A549 treated with AZD9567 at 1 μM for 4 hours (cell line): Measurements from ENCODE around the gene LIPE. TPM values are rescaled to one million over a fixed set of nuclear protein-coding genes. Genes with fewer than 3 reads are reported as not detected.

Experiments used
- total RNA-seq: library from RNA; stranded (reverse); fragments of 200-300 nt; extraction: Qiagen RNA extraction; gene quantifications from 5 replicates; pipeline ENCODE4 v1.2.3, GENCODE V29; 2022; ENCODE audit not compliant: insufficient read depth

The LIPE gene
- 1.5 to 3.1 TPM (median 2.3 TPM) in 5 replicates for total RNA-seq

GRCh38 chr19:42427313-42427712, at the start of gene LIPE:
Gene LIPE, minus strand, starts transcription at chr19:42427388. Its CDS starts 239 bp downstream, at chr19:42427149.

GRCh38 chr19:42442833-42443232, 15.6 kb upstream of the LIPE start, which contains the start of gene CXCL17:
Gene CXCL17, minus strand, starts transcription at chr19:42442946. Its CDS starts 114 bp downstream, at chr19:42442832.

GRCh38 chr19:42389899-42390298, 37.3 kb downstream of the LIPE start, which contains the start of gene CNFN:
Gene CNFN, minus strand, starts transcription at chr19:42390297. Its CDS starts 1,260 bp downstream, at chr19:42389037.

Other genes starting within 250 kb of the LIPE start
- gene DEDD2, start 209.7 kb downstream of the LIPE start, total RNA-seq = 47.7 to 74.6 TPM (median 67.5 TPM) in 5 replicates
- gene ZNF526, start 207.1 kb downstream of the LIPE start, total RNA-seq = 17.6 to 22.0 TPM (median 19.8 TPM) in 5 replicates
- gene GSK3A, start 184.8 kb downstream of the LIPE start, total RNA-seq = 108 to 158 TPM (median 149 TPM) in 5 replicates
- 110 to 145 TPM (median 117 TPM) in 5 replicates for gene ERF, start 172.3 kb downstream of the LIPE start, total RNA-seq
- gene CIC, start 158.1 kb downstream of the LIPE start, total RNA-seq = 39.8 to 51.4 TPM (median 48.5 TPM) in 5 replicates
- gene PRR19, start 125.3 kb downstream of the LIPE start, total RNA-seq = 3.5 to 7.3 TPM (median 4.1 TPM) in 5 replicates
- gene PAFAH1B3, start 124.8 kb downstream of the LIPE start, total RNA-seq = 146 to 166 TPM (median 152 TPM) in 5 replicates
- 3.1 to 4.6 TPM (median 3.6 TPM) in 4 of 5 replicates, not detected in the other for gene TMEM145, start 114.1 kb downstream of the LIPE start, total RNA-seq
- 19.4 to 25.8 TPM (median 23.4 TPM) in 5 replicates for gene MEGF8, start 101.8 kb downstream of the LIPE start, total RNA-seq
- 31.4 to 52.9 TPM (median 48.6 TPM) in 5 replicates for gene CNFN, start 37.1 kb downstream of the LIPE start, total RNA-seq
- gene CXCL17, start 15.6 kb upstream of the LIPE start, total RNA-seq = 0.09 to 0.11 TPM in 2 of 5 replicates, not detected in the others
- gene CEACAM1, start 101.1 kb upstream of the LIPE start, total RNA-seq = 1.3 to 2.4 TPM (median 1.4 TPM) in 5 replicates
- gene CEACAM8, start 167.5 kb upstream of the LIPE start, total RNA-seq = not detected in 5 replicates